Measurements from ENCODE around the gene DHX35. TPM values are rescaled to one million over a fixed set of nuclear protein-coding genes. Genes with fewer than 3 reads are reported as not detected.

DHX35 gene
- total RNA-seq, 3 donors from 2014 or later (not counting 1 experiment from before 2014, with no cell fraction given): 8.8 to 11.4 (median 10.2) TPM

- Mint-ChIP-seq H3K27ac (no peak overlapping the region), H3K9me3 (no peaks in the 10 kb centered on the region), H3K27me3 (ENCODE audit: low read depth in 2 of 2) (no peaks in the 10 kb centered on the region), H3K4me3 (no peak overlapping the region), H3K36me3 (no peaks in the 10 kb centered on the region), H3K4me1 (peaks cover 0 to 5% of the 10 kb centered on the region in 2 donors)
- ATAC-seq: no peak
- Histone ChIP-seq H3K9me3 (ENCODE audit: control insufficient read depth, insufficient read depth, low read length) (no peaks in the 10 kb centered on the region), H3K36me3 (ENCODE audit: control insufficient read depth, insufficient read depth, low read length) (no peaks in the 10 kb centered on the region), H3K27me3 (ENCODE audit: control insufficient read depth, insufficient read depth, low read length) (no peaks in the 10 kb centered on the region), H3K4me3 (ENCODE audit: low read length) (no peak overlapping the region), H3K27ac (ENCODE audit: low read length) (no peak overlapping the region), H3K4me1 (ENCODE audit: control insufficient read depth, insufficient read depth, low read length) (no peaks in the 10 kb centered on the region)
- no peak for TF ChIP-seq CTCF (IDR thresholded peaks at IDR 0.05)
- 94% methylated on average over 5 of the region's 5 CpGs for WGBS (ENCODE audit: insufficient coverage)
- intact Hi-C loops (cut with micrococcal nuclease): no loop called here
- DNase-seq: no peak
These were observed 20.3 kb upstream of the DHX35 start for GRCh38 chr20:38941726-38942389.

GRCh38 chr20:38945012-38945411 lies 17.1 kb upstream of the DHX35 start:
- Histone ChIP-seq H3K36me3 (ENCODE audit: control insufficient read depth, insufficient read depth, low read length) (no peaks in the 10 kb centered on the region), H3K27ac (ENCODE audit: low read length) (no peak overlapping the region), H3K4me3 (ENCODE audit: low read length) (no peak overlapping the region), H3K27me3 (ENCODE audit: control insufficient read depth, insufficient read depth, low read length) (no peaks in the 10 kb centered on the region), H3K9me3 (ENCODE audit: control insufficient read depth, insufficient read depth, low read length) (no peaks in the 10 kb centered on the region), H3K4me1 (ENCODE audit: control insufficient read depth, insufficient read depth, low read length) (no peaks in the 10 kb centered on the region)
- no peak overlapping the region for H3K4me3 Mint-ChIP-seq
- H3K9me3 Mint-ChIP-seq: no peaks in the 10 kb centered on the region
- TF ChIP-seq CTCF (IDR thresholded peaks at IDR 0.05): no peak
- DNase-seq (no peak), ATAC-seq (no peak)
- no peaks in the 10 kb centered on the region for H3K36me3 Mint-ChIP-seq
- no peaks in the 10 kb centered on the region for H3K27me3 Mint-ChIP-seq (ENCODE audit: low read depth in 2 of 2)
- intact Hi-C loops (cut with micrococcal nuclease): no loop called here
- peaks cover 0 to 5% of the 10 kb centered on the region in 2 donors for H3K4me1 Mint-ChIP-seq
- no peak overlapping the region for H3K27ac Mint-ChIP-seq
- WGBS (ENCODE audit: insufficient coverage): 100% methylated on average over 1 of the region's 3 CpGs

GRCh38 chr20:38946836-38947235 lies 15.3 kb upstream of the DHX35 start:
- H3K36me3 Mint-ChIP-seq: no peaks in the 10 kb centered on the region
- no peaks in the 10 kb centered on the region for H3K9me3 Mint-ChIP-seq
- H3K36me3 ChIP-seq (ENCODE audit: control insufficient read depth, insufficient read depth, low read length): no peaks in the 10 kb centered on the region
- no peaks in the 10 kb centered on the region for H3K27me3 Mint-ChIP-seq (ENCODE audit: low read depth in 2 of 2)
- 84% methylated on average over 3 of the region's 3 CpGs for WGBS (ENCODE audit: insufficient coverage)
- H3K4me3 Mint-ChIP-seq: no peak overlapping the region
- ATAC-seq (no peak), DNase-seq (no peak)
- no peak overlapping the region for H3K27ac ChIP-seq (ENCODE audit: low read length)
- no peaks in the 10 kb centered on the region for H3K9me3 ChIP-seq (ENCODE audit: control insufficient read depth, insufficient read depth, low read length)
- intact Hi-C loops (cut with micrococcal nuclease): no loop called here
- TF ChIP-seq CTCF (IDR thresholded peaks at IDR 0.05): no peak
- H3K27ac Mint-ChIP-seq: no peak overlapping the region
- no peaks in the 10 kb centered on the region for H3K4me1 ChIP-seq (ENCODE audit: control insufficient read depth, insufficient read depth, low read length)
- no peaks in the 10 kb centered on the region for H3K4me1 Mint-ChIP-seq
- H3K4me3 ChIP-seq (ENCODE audit: low read length): no peak overlapping the region
- no peaks in the 10 kb centered on the region for H3K27me3 ChIP-seq (ENCODE audit: control insufficient read depth, insufficient read depth, low read length)

- 84% methylated on average over 7 of the region's 7 CpGs for WGBS (ENCODE audit: insufficient coverage)
- H3K4me1 Mint-ChIP-seq: no peaks in the 10 kb centered on the region
- ATAC-seq (no peak), DNase-seq (no peak)
- Histone ChIP-seq H3K27ac (ENCODE audit: low read length) (no peak overlapping the region), H3K4me3 (ENCODE audit: low read length) (no peak overlapping the region), H3K4me1 (ENCODE audit: control insufficient read depth, insufficient read depth, low read length) (no peaks in the 10 kb centered on the region), H3K27me3 (ENCODE audit: control insufficient read depth, insufficient read depth, low read length) (no peaks in the 10 kb centered on the region), H3K9me3 (ENCODE audit: control insufficient read depth, insufficient read depth, low read length) (no peaks in the 10 kb centered on the region), H3K36me3 (ENCODE audit: control insufficient read depth, insufficient read depth, low read length) (no peaks in the 10 kb centered on the region)
- TF ChIP-seq CTCF (IDR thresholded peaks at IDR 0.05): no peak
- H3K27me3 Mint-ChIP-seq (ENCODE audit: low read depth in 2 of 2): no peaks in the 10 kb centered on the region
- no peaks in the 10 kb centered on the region for H3K9me3 Mint-ChIP-seq
- no peaks in the 10 kb centered on the region for H3K36me3 Mint-ChIP-seq
- H3K4me3 Mint-ChIP-seq: no peak overlapping the region
- intact Hi-C loops (cut with micrococcal nuclease): no loop called here
- no peak overlapping the region for H3K27ac Mint-ChIP-seq
These were observed 14.2 kb upstream of the DHX35 start for GRCh38 chr20:38947931-38948362.

Measured in natural killer cell (primary cell).